Measurements from ENCODE around the gene PTPRB.

The PTPRB gene

GRCh38 chr12:70637303-70638085 lies at the start of gene PTPRB:
PTPRB (minus strand) TSS chr12:70637429; CDS start chr12:70637395, 34 bp downstream.
- no peak for DNase-seq (ENCODE audit: low spot score)

- DNase-seq (ENCODE audit: low spot score), result no peak
Measured at GRCh38 chr12:70686907-70687306, 49.7 kb upstream of the PTPRB start.

GRCh38 chr12:70686299-70686698 lies 49.1 kb upstream of the PTPRB start:
- no peak for DNase-seq (ENCODE audit: low spot score)

GRCh38 chr12:70683976-70684375 lies 46.7 kb upstream of the PTPRB start:
- DNase-seq (ENCODE audit: low spot score), result no peak

- no peak for DNase-seq (ENCODE audit: low spot score)
Measured at GRCh38 chr12:70671698-70672097, 34.5 kb upstream of the PTPRB start.

- no peak for DNase-seq (ENCODE audit: low spot score)
Measured at GRCh38 chr12:70670948-70671347, 33.7 kb upstream of the PTPRB start.

GRCh38 chr12:70667253-70667652 lies 30.0 kb upstream of the PTPRB start:
- DNase-seq (ENCODE audit: low spot score), result no peak

GRCh38 chr12:70666364-70666763 lies 29.1 kb upstream of the PTPRB start:
- DNase-seq (ENCODE audit: low spot score), result no peak

GRCh38 chr12:70664465-70664881 lies 27.2 kb upstream of the PTPRB start:
- no peak for DNase-seq (ENCODE audit: low spot score)

GRCh38 chr12:70663838-70664237 lies 26.6 kb upstream of the PTPRB start:
- DNase-seq (ENCODE audit: low spot score), result no peak

GRCh38 chr12:70661466-70662161 lies 24.4 kb upstream of the PTPRB start:
- no peak for DNase-seq (ENCODE audit: low spot score)

GRCh38 chr12:70660620-70661219 lies 23.5 kb upstream of the PTPRB start:
- no peak for DNase-seq (ENCODE audit: low spot score)

GRCh38 chr12:70660002-70660604 lies 22.9 kb upstream of the PTPRB start:
- no peak for DNase-seq (ENCODE audit: low spot score)

- no peak for DNase-seq (ENCODE audit: low spot score)
Measured at GRCh38 chr12:70659077-70659606, 21.9 kb upstream of the PTPRB start.

- no peak for DNase-seq (ENCODE audit: low spot score)
Measured at GRCh38 chr12:70657616-70658286, 20.5 kb upstream of the PTPRB start.

- no peak for DNase-seq (ENCODE audit: low spot score)
Measured at GRCh38 chr12:70652451-70652850, 15.2 kb upstream of the PTPRB start.

GRCh38 chr12:70648831-70649230 lies 11.6 kb upstream of the PTPRB start:
- no peak for DNase-seq (ENCODE audit: low spot score)

GRCh38 chr12:70648191-70648590 lies 11.0 kb upstream of the PTPRB start:
- no peak for DNase-seq (ENCODE audit: low spot score)

- no peak for DNase-seq (ENCODE audit: low spot score)
Measured at GRCh38 chr12:70646850-70647249, 9.6 kb upstream of the PTPRB start.

- DNase-seq (ENCODE audit: low spot score), result no peak
Measured at GRCh38 chr12:70645494-70646317, 8.5 kb upstream of the PTPRB start.

- no peak for DNase-seq (ENCODE audit: low spot score)
Measured at GRCh38 chr12:70644861-70645260, 7.6 kb upstream of the PTPRB start.
